Measurements from ENCODE around the gene NRG2. TPM values are rescaled to one million over a fixed set of nuclear protein-coding genes. Genes with fewer than 3 reads are reported as not detected.

Gene NRG2
- total RNA-seq, 1 donor from 2014 or later = 0.52 TPM

- Histone ChIP-seq H3K4me1 (ENCODE audit: control insufficient read depth in 3 of 3, insufficient read depth in 3 of 3, low read length in 3 of 3) (peaks cover 26 to 63% (median 42%) of the 10 kb centered on the region in 3 donors), H3K4me3 (ENCODE audit: low read length in 3 of 3) (peak overlapping the region in 2 of 3 donors; percentile 41 to 60), H3K9me3 (ENCODE audit: control insufficient read depth in 3 of 3, low read length in 3 of 3) (no peaks in the 10 kb centered on the region), H3K36me3 (ENCODE audit: control insufficient read depth in 3 of 3, insufficient read depth in 3 of 3, low read length in 3 of 3) (no peaks in the 10 kb centered on the region), H3K27ac (ENCODE audit: low read depth, low read length) (peak overlapping the region; percentile 86), H3K27me3 (ENCODE audit: control insufficient read depth in 3 of 3, insufficient read depth in 3 of 3, low read length in 3 of 3) (no peaks in the 10 kb centered on the region), H3K9ac (ENCODE audit: low read depth in 1 of 3, low read length in 3 of 3) (peak overlapping the region in 2 of 3 donors; percentile 35 to 57)
Measured at GRCh38 chr5:140017397-140018095, 25.6 kb downstream of the NRG2 start.

- Histone ChIP-seq H3K9me3 (ENCODE audit: control insufficient read depth in 3 of 3, low read length in 3 of 3) (no peaks in the 10 kb centered on the region), H3K9ac (ENCODE audit: low read depth in 1 of 3, low read length in 3 of 3) (no peak overlapping the region), H3K4me3 (ENCODE audit: low read length in 3 of 3) (no peak overlapping the region), H3K27me3 (ENCODE audit: control insufficient read depth in 3 of 3, insufficient read depth in 3 of 3, low read length in 3 of 3) (no peaks in the 10 kb centered on the region), H3K4me1 (ENCODE audit: control insufficient read depth in 3 of 3, insufficient read depth in 3 of 3, low read length in 3 of 3) (peaks cover 34 to 60% (median 46%) of the 10 kb centered on the region in 3 donors), H3K36me3 (ENCODE audit: control insufficient read depth in 3 of 3, insufficient read depth in 3 of 3, low read length in 3 of 3) (no peaks in the 10 kb centered on the region), H3K27ac (ENCODE audit: low read depth, low read length) (peak overlapping the region; percentile 51)
Measured at GRCh38 chr5:140015706-140016105, 27.4 kb downstream of the NRG2 start.

GRCh38 chr5:140014751-140015150, 28.3 kb downstream of the NRG2 start:
- H3K9me3 ChIP-seq (ENCODE audit: control insufficient read depth in 3 of 3, low read length in 3 of 3) = no peaks in the 10 kb centered on the region
- H3K4me3 ChIP-seq (ENCODE audit: low read length in 3 of 3) = no peak overlapping the region
- peaks cover 38 to 57% (median 49%) of the 10 kb centered on the region in 3 donors for H3K4me1 ChIP-seq (ENCODE audit: control insufficient read depth in 3 of 3, insufficient read depth in 3 of 3, low read length in 3 of 3)
- no peaks in the 10 kb centered on the region for H3K27me3 ChIP-seq (ENCODE audit: control insufficient read depth in 3 of 3, insufficient read depth in 3 of 3, low read length in 3 of 3)
- H3K27ac ChIP-seq (ENCODE audit: low read depth, low read length) = no peak overlapping the region
- H3K36me3 ChIP-seq (ENCODE audit: control insufficient read depth in 3 of 3, insufficient read depth in 3 of 3, low read length in 3 of 3) = no peaks in the 10 kb centered on the region
- no peak overlapping the region for H3K9ac ChIP-seq (ENCODE audit: low read depth in 1 of 3, low read length in 3 of 3)

- no peaks in the 10 kb centered on the region for H3K36me3 ChIP-seq (ENCODE audit: control insufficient read depth in 3 of 3, insufficient read depth in 3 of 3, low read length in 3 of 3)
- peaks cover 30 to 55% (median 41%) of the 10 kb centered on the region in 3 donors for H3K4me1 ChIP-seq (ENCODE audit: control insufficient read depth in 3 of 3, insufficient read depth in 3 of 3, low read length in 3 of 3)
- no peaks in the 10 kb centered on the region for H3K9me3 ChIP-seq (ENCODE audit: control insufficient read depth in 3 of 3, low read length in 3 of 3)
- no peak overlapping the region for H3K27ac ChIP-seq (ENCODE audit: low read depth, low read length)
- H3K27me3 ChIP-seq (ENCODE audit: control insufficient read depth in 3 of 3, insufficient read depth in 3 of 3, low read length in 3 of 3) = no peaks in the 10 kb centered on the region
- H3K4me3 ChIP-seq (ENCODE audit: low read length in 3 of 3) = no peak overlapping the region
- no peak overlapping the region for H3K9ac ChIP-seq (ENCODE audit: low read depth in 1 of 3, low read length in 3 of 3)
Measured at GRCh38 chr5:140013536-140013935, 29.6 kb downstream of the NRG2 start.

GRCh38 chr5:140012443-140012842, 30.7 kb downstream of the NRG2 start:
- no peak overlapping the region for H3K4me3 ChIP-seq (ENCODE audit: low read length in 3 of 3)
- peaks cover 24 to 53% (median 36%) of the 10 kb centered on the region in 3 donors for H3K4me1 ChIP-seq (ENCODE audit: control insufficient read depth in 3 of 3, insufficient read depth in 3 of 3, low read length in 3 of 3)
- H3K9me3 ChIP-seq (ENCODE audit: control insufficient read depth in 3 of 3, low read length in 3 of 3) = no peaks in the 10 kb centered on the region
- H3K27me3 ChIP-seq (ENCODE audit: control insufficient read depth in 3 of 3, insufficient read depth in 3 of 3, low read length in 3 of 3) = no peaks in the 10 kb centered on the region
- H3K36me3 ChIP-seq (ENCODE audit: control insufficient read depth in 3 of 3, insufficient read depth in 3 of 3, low read length in 3 of 3) = no peaks in the 10 kb centered on the region
- H3K9ac ChIP-seq (ENCODE audit: low read depth in 1 of 3, low read length in 3 of 3) = no peak overlapping the region
- H3K27ac ChIP-seq (ENCODE audit: low read depth, low read length) = peak overlapping the region; percentile 94

GRCh38 chr5:140011297-140011802, 31.7 kb downstream of the NRG2 start:
- peaks cover 22 to 45% (median 32%) of the 10 kb centered on the region in 3 donors for H3K4me1 ChIP-seq (ENCODE audit: control insufficient read depth in 3 of 3, insufficient read depth in 3 of 3, low read length in 3 of 3)
- H3K27ac ChIP-seq (ENCODE audit: low read depth, low read length) = peak overlapping the region; percentile 94

GRCh38 chr5:140010798-140011197, 32.3 kb downstream of the NRG2 start:
- Histone ChIP-seq H3K9me3 (ENCODE audit: control insufficient read depth in 3 of 3, low read length in 3 of 3) (no peaks in the 10 kb centered on the region), H3K36me3 (ENCODE audit: control insufficient read depth in 3 of 3, insufficient read depth in 3 of 3, low read length in 3 of 3) (no peaks in the 10 kb centered on the region), H3K27ac (ENCODE audit: low read depth, low read length) (peak overlapping the region; percentile 94), H3K4me1 (ENCODE audit: control insufficient read depth in 3 of 3, insufficient read depth in 3 of 3, low read length in 3 of 3) (peaks cover 22 to 41% (median 32%) of the 10 kb centered on the region in 3 donors), H3K4me3 (ENCODE audit: low read length in 3 of 3) (no peak overlapping the region), H3K27me3 (ENCODE audit: control insufficient read depth in 3 of 3, insufficient read depth in 3 of 3, low read length in 3 of 3) (no peaks in the 10 kb centered on the region), H3K9ac (ENCODE audit: low read depth in 1 of 3, low read length in 3 of 3) (peak overlapping the region in 2 of 3 donors; percentile 29 to 47)

More at GRCh38 chr5:140011297-140011802, 31.7 kb downstream of the NRG2 start:
- no peaks in the 10 kb centered on the region for H3K27me3 ChIP-seq (ENCODE audit: control insufficient read depth in 3 of 3, insufficient read depth in 3 of 3, low read length in 3 of 3)
- H3K36me3 ChIP-seq (ENCODE audit: control insufficient read depth in 3 of 3, insufficient read depth in 3 of 3, low read length in 3 of 3) = no peaks in the 10 kb centered on the region
- H3K4me3 ChIP-seq (ENCODE audit: low read length in 3 of 3) = no peak overlapping the region
- peak overlapping the region in 2 of 3 donors; percentile 29 to 47 for H3K9ac ChIP-seq (ENCODE audit: low read depth in 1 of 3, low read length in 3 of 3)
- no peaks in the 10 kb centered on the region for H3K9me3 ChIP-seq (ENCODE audit: control insufficient read depth in 3 of 3, low read length in 3 of 3)

GRCh38 chr5:140007311-140007710, 35.8 kb downstream of the NRG2 start:
- Histone ChIP-seq H3K4me3 (ENCODE audit: low read length in 3 of 3) (no peak overlapping the region), H3K36me3 (ENCODE audit: control insufficient read depth in 3 of 3, insufficient read depth in 3 of 3, low read length in 3 of 3) (no peaks in the 10 kb centered on the region), H3K9me3 (ENCODE audit: control insufficient read depth in 3 of 3, low read length in 3 of 3) (no peaks in the 10 kb centered on the region), H3K9ac (ENCODE audit: low read depth in 1 of 3, low read length in 3 of 3) (no peak overlapping the region), H3K27me3 (ENCODE audit: control insufficient read depth in 3 of 3, insufficient read depth in 3 of 3, low read length in 3 of 3) (no peaks in the 10 kb centered on the region), H3K27ac (ENCODE audit: low read depth, low read length) (no peak overlapping the region), H3K4me1 (ENCODE audit: control insufficient read depth in 3 of 3, insufficient read depth in 3 of 3, low read length in 3 of 3) (peaks cover 22 to 47% (median 32%) of the 10 kb centered on the region in 3 donors)

- peak overlapping the region in 1 of 3 donors; percentile 3 for H3K4me3 ChIP-seq (ENCODE audit: low read length in 3 of 3)
- no peaks in the 10 kb centered on the region for H3K36me3 ChIP-seq (ENCODE audit: control insufficient read depth in 3 of 3, insufficient read depth in 3 of 3, low read length in 3 of 3)
- no peaks in the 10 kb centered on the region for H3K27me3 ChIP-seq (ENCODE audit: control insufficient read depth in 3 of 3, insufficient read depth in 3 of 3, low read length in 3 of 3)
- H3K4me1 ChIP-seq (ENCODE audit: control insufficient read depth in 3 of 3, insufficient read depth in 3 of 3, low read length in 3 of 3) = peaks cover 14 to 41% (median 21%) of the 10 kb centered on the region in 3 donors
- H3K9ac ChIP-seq (ENCODE audit: low read depth in 1 of 3, low read length in 3 of 3) = no peak overlapping the region
- no peaks in the 10 kb centered on the region for H3K9me3 ChIP-seq (ENCODE audit: control insufficient read depth in 3 of 3, low read length in 3 of 3)
- H3K27ac ChIP-seq (ENCODE audit: low read depth, low read length) = no peak overlapping the region
Measured at GRCh38 chr5:140005145-140005591, 37.9 kb downstream of the NRG2 start.

GRCh38 chr5:140004174-140004573, 38.9 kb downstream of the NRG2 start:
- Histone ChIP-seq H3K4me1 (ENCODE audit: control insufficient read depth in 3 of 3, insufficient read depth in 3 of 3, low read length in 3 of 3) (peaks cover 13 to 41% (median 23%) of the 10 kb centered on the region in 3 donors), H3K9ac (ENCODE audit: low read depth in 1 of 3, low read length in 3 of 3) (no peak overlapping the region), H3K9me3 (ENCODE audit: control insufficient read depth in 3 of 3, low read length in 3 of 3) (no peaks in the 10 kb centered on the region), H3K4me3 (ENCODE audit: low read length in 3 of 3) (no peak overlapping the region), H3K27me3 (ENCODE audit: control insufficient read depth in 3 of 3, insufficient read depth in 3 of 3, low read length in 3 of 3) (no peaks in the 10 kb centered on the region), H3K27ac (ENCODE audit: low read depth, low read length) (no peak overlapping the region), H3K36me3 (ENCODE audit: control insufficient read depth in 3 of 3, insufficient read depth in 3 of 3, low read length in 3 of 3) (no peaks in the 10 kb centered on the region)
